GM11168 (cell line): Measurements from ENCODE around the gene PTBP3.

Experiments used
- in situ Hi-C: fragments of 300-500 bp; cut with MboI; formaldehyde crosslinking; loops from one replicate; pipeline ENCODE4 v1.12.0; 2022; ENCODE audit warnings: low sequenced_read_pairs; ENCODE audit not compliant: unreplicated experiment

PTBP3 gene

GRCh38 chr9:112174965-112175795, 158.2 kb downstream of the PTBP3 start, which contains the start of gene SUSD1:
TSS of gene SUSD1 (minus strand) at chr9:112175297. CDS start at chr9:112175235, 62 bp downstream.
- in situ Hi-C loops: no loop called here

GRCh38 chr9:112174222-112174964, 159.0 kb downstream of the PTBP3 start:
- in situ Hi-C loops: no loop called here

GRCh38 chr9:112173489-112174221, 159.8 kb downstream of the PTBP3 start:
- in situ Hi-C loops: no loop called here

- in situ Hi-C loops: no loop called here
Observed at GRCh38 chr9:112170968-112171367, 162.5 kb downstream of the PTBP3 start.

- in situ Hi-C loops: no loop called here
Observed at GRCh38 chr9:112170235-112170634, 163.2 kb downstream of the PTBP3 start.

GRCh38 chr9:112169368-112169767, 164.1 kb downstream of the PTBP3 start:
- in situ Hi-C loops: no loop called here

GRCh38 chr9:112168197-112168596, 165.2 kb downstream of the PTBP3 start:
- in situ Hi-C loops: no loop called here
